ENCODE results near the gene PDK1.

The PDK1 gene

GRCh38 chr2:172642301-172643020 lies 86.6 kb downstream of the PDK1 start:
- DNase-seq (ENCODE audit: low read depth) = no peak

- no peak for DNase-seq (ENCODE audit: low read depth)
These were observed 87.3 kb downstream of the PDK1 start for GRCh38 chr2:172643142-172643541.

- no peak for DNase-seq (ENCODE audit: low read depth)
These were observed 91.5 kb downstream of the PDK1 start for GRCh38 chr2:172647439-172647838.

GRCh38 chr2:172655091-172655837 lies 99.4 kb downstream of the PDK1 start:
- DNase-seq (ENCODE audit: low read depth) = no peak

GRCh38 chr2:172655838-172656573 lies 100.1 kb downstream of the PDK1 start:
- DNase-seq (ENCODE audit: low read depth) = no peak
